GM18517 (cell line): ENCODE measurements around the gene JPH3.

Experiments used
- ATAC-seq: cut with Tn5 transposase; IDR thresholded peaks from one replicate; pipeline ENCODE4 v1.9.1; 2021; ENCODE audit warnings: mild to moderate bottlenecking, moderate library complexity; ENCODE audit not compliant: unreplicated experiment

JPH3 gene

GRCh38 chr16:87598431-87598830, 3.9 kb upstream of the JPH3 start:
- no peak for ATAC-seq

GRCh38 chr16:87600246-87600645, 2.1 kb upstream of the JPH3 start:
- ATAC-seq: no peak

- ATAC-seq: no peak
Observed at GRCh38 chr16:87601401-87601981, 817 bp upstream of the JPH3 start.

- no peak for ATAC-seq
Observed at GRCh38 chr16:87602821-87603683, 744 bp downstream of the JPH3 start.

GRCh38 chr16:87603684-87604633, 1.7 kb downstream of the JPH3 start:
- no peak for ATAC-seq

GRCh38 chr16:87604634-87605111, 2.4 kb downstream of the JPH3 start:
- no peak for ATAC-seq

GRCh38 chr16:87607223-87607622, 4.9 kb downstream of the JPH3 start:
- no peak for ATAC-seq

- ATAC-seq: no peak
Observed at GRCh38 chr16:87607871-87608270, 5.6 kb downstream of the JPH3 start.

GRCh38 chr16:87608400-87608985, 6.2 kb downstream of the JPH3 start:
- no peak for ATAC-seq

- no peak for ATAC-seq
Observed at GRCh38 chr16:87610026-87610425, 7.7 kb downstream of the JPH3 start.

- ATAC-seq: no peak
Observed at GRCh38 chr16:87611456-87611855, 9.1 kb downstream of the JPH3 start.

- ATAC-seq: no peak
Observed at GRCh38 chr16:87613961-87614360, 11.7 kb downstream of the JPH3 start.

- ATAC-seq: no peak
Observed at GRCh38 chr16:87615621-87616041, 13.3 kb downstream of the JPH3 start.

GRCh38 chr16:87616556-87616955, 14.2 kb downstream of the JPH3 start:
- no peak for ATAC-seq

- ATAC-seq: no peak
Observed at GRCh38 chr16:87618216-87618615, 15.9 kb downstream of the JPH3 start.

- no peak for ATAC-seq
Observed at GRCh38 chr16:87619360-87620200, 17.3 kb downstream of the JPH3 start.

- ATAC-seq: no peak
Observed at GRCh38 chr16:87620201-87620495, 17.8 kb downstream of the JPH3 start.

GRCh38 chr16:87621550-87621829, 19.2 kb downstream of the JPH3 start:
- ATAC-seq: no peak

GRCh38 chr16:87621976-87622713, 19.8 kb downstream of the JPH3 start:
- no peak for ATAC-seq
